Muscle layer of duodenum (tissue), 2 donors: ENCODE data around the gene KCNJ8.
"Not testable (repeated sequence)": the region's sequence is repeated elsewhere in the genome, so short reads cannot be mapped to it uniquely, and the experiment has no call there.

Source experiments
- H3K27ac ChIP-seq: one replicate; pipeline ENCODE4 v1.7.0; 2013; ENCODE audit warnings: mild to moderate bottlenecking, low read length
- H3K27me3 ChIP-seq: one replicate; pipeline ENCODE4 v1.7.0; 2013; ENCODE audit warnings: low read depth, mild to moderate bottlenecking, control low read depth, low read length
- H3K36me3 ChIP-seq, 2 donors: one replicate each; pipeline ENCODE4 v1.7.0; 2013; ENCODE audit warnings: low read length in 2 of 2, control low read depth in 1 of 2, mild to moderate bottlenecking in 1 of 2; ENCODE audit not compliant: insufficient read depth in 2 of 2, control insufficient read depth in 1 of 2
- H3K4me1 ChIP-seq, 2 donors: one replicate each; pipeline ENCODE4 v1.7.0; 2013; ENCODE audit warnings: low read length in 2 of 2, mild to moderate bottlenecking in 2 of 2, control low read depth in 1 of 2, moderate library complexity in 1 of 2; ENCODE audit not compliant: insufficient read depth in 2 of 2, control insufficient read depth in 1 of 2
- H3K4me3 ChIP-seq, 2 donors: one replicate each; pipeline ENCODE4 v1.7.0; 2013; ENCODE audit warnings: low read length in 2 of 2, low read depth in 1 of 2, mild to moderate bottlenecking in 1 of 2
- H3K9me3 ChIP-seq, 2 donors: one replicate each; pipeline ENCODE4 v1.7.0; 2013; ENCODE audit warnings: low read length in 2 of 2, control low read depth in 1 of 2, mild to moderate bottlenecking in 1 of 2; ENCODE audit not compliant: control insufficient read depth in 1 of 2
- donor health status: healthy.

Gene KCNJ8

GRCh38 chr12:21774358-21775132 lies at the start of gene KCNJ8:
Gene KCNJ8 (minus strand): TSS chr12:21774706. CDS start chr12:21773616, 1,090 bp downstream.
- H3K27ac ChIP-seq, result peak within 1 kb of the TSS; percentile 88

GRCh38 chr12:21823581-21823980 lies 49.1 kb upstream of the KCNJ8 start:
- H3K4me3 ChIP-seq, result no peak overlapping the region
- no peaks in the 10 kb centered on the region for H3K27me3 ChIP-seq
- no peak overlapping the region for H3K27ac ChIP-seq
- no peaks in the 10 kb centered on the region for H3K36me3 ChIP-seq
- peaks cover 0 to 3% of the 10 kb centered on the region in 2 donors for H3K4me1 ChIP-seq
- no peaks in the 10 kb centered on the region for H3K9me3 ChIP-seq

More at GRCh38 chr12:21774358-21775132, at the start of gene KCNJ8:
- no peaks in the 10 kb centered on the region for H3K36me3 ChIP-seq
- H3K4me1 ChIP-seq, result no peaks in the 10 kb centered on the region
- peak within 1 kb of the TSS; percentile 59 to 65 for H3K4me3 ChIP-seq
- H3K9me3 ChIP-seq, result no peaks in the 10 kb centered on the region
- H3K27me3 ChIP-seq, result no peaks in the 10 kb centered on the region

- no peaks in the 10 kb centered on the region for H3K27me3 ChIP-seq
- H3K9me3 ChIP-seq, result no peaks in the 10 kb centered on the region
- no peak overlapping the region for H3K4me3 ChIP-seq
- H3K4me1 ChIP-seq, result no peaks in the 10 kb centered on the region
- H3K27ac ChIP-seq, result no peak overlapping the region
- H3K36me3 ChIP-seq, result no peaks in the 10 kb centered on the region
Measured at GRCh38 chr12:21819678-21820077, 45.2 kb upstream of the KCNJ8 start.

- Histone ChIP-seq H3K36me3 (peaks cover 0 to under 1% of the 10 kb centered on the region in 2 donors), H3K4me1 (no peaks in the 10 kb centered on the region), H3K27ac (no peak overlapping the region), H3K4me3 (no peak overlapping the region), H3K27me3 (no peaks in the 10 kb centered on the region), H3K9me3 (no peaks in the 10 kb centered on the region)
Measured at GRCh38 chr12:21819236-21819635, 44.7 kb upstream of the KCNJ8 start.

GRCh38 chr12:21818627-21819026 lies 44.1 kb upstream of the KCNJ8 start:
- Histone ChIP-seq H3K4me1 (no peaks in the 10 kb centered on the region), H3K27me3 (no peaks in the 10 kb centered on the region), H3K9me3 (no peaks in the 10 kb centered on the region), H3K4me3 (no peak overlapping the region), H3K27ac (no peak overlapping the region), H3K36me3 (peaks cover 0 to 6% of the 10 kb centered on the region in 2 donors)

- no peak overlapping the region for H3K4me3 ChIP-seq
- no peaks in the 10 kb centered on the region for H3K9me3 ChIP-seq
- no peaks in the 10 kb centered on the region for H3K27me3 ChIP-seq
- no peaks in the 10 kb centered on the region for H3K4me1 ChIP-seq
- H3K36me3 ChIP-seq, result peaks cover 0 to 6% of the 10 kb centered on the region in 2 donors
- H3K27ac ChIP-seq, result no peak overlapping the region
Measured at GRCh38 chr12:21815306-21816062, 41.0 kb upstream of the KCNJ8 start.

- H3K27me3 ChIP-seq, result no peaks in the 10 kb centered on the region
- no peaks in the 10 kb centered on the region for H3K9me3 ChIP-seq
- H3K4me3 ChIP-seq, result no peak overlapping the region
- H3K4me1 ChIP-seq, result no peaks in the 10 kb centered on the region
- H3K27ac ChIP-seq, result no peak overlapping the region
- H3K36me3 ChIP-seq, result peaks cover 0 to 6% of the 10 kb centered on the region in 2 donors
Measured at GRCh38 chr12:21814814-21815213, 40.3 kb upstream of the KCNJ8 start.

GRCh38 chr12:21814327-21814726 lies 39.8 kb upstream of the KCNJ8 start:
- no peaks in the 10 kb centered on the region for H3K9me3 ChIP-seq
- H3K4me1 ChIP-seq, result no peaks in the 10 kb centered on the region
- no peaks in the 10 kb centered on the region for H3K27me3 ChIP-seq
- H3K36me3 ChIP-seq, result peaks cover 0 to 6% of the 10 kb centered on the region in 2 donors
- no peak overlapping the region for H3K4me3 ChIP-seq
- H3K27ac ChIP-seq, result no peak overlapping the region

GRCh38 chr12:21813751-21814150 lies 39.2 kb upstream of the KCNJ8 start:
- no peak overlapping the region for H3K4me3 ChIP-seq
- no peaks in the 10 kb centered on the region for H3K9me3 ChIP-seq
- no peaks in the 10 kb centered on the region for H3K27me3 ChIP-seq
- H3K27ac ChIP-seq, result no peak overlapping the region
- H3K4me1 ChIP-seq, result no peaks in the 10 kb centered on the region
- peaks cover 0 to 6% of the 10 kb centered on the region in 2 donors for H3K36me3 ChIP-seq

GRCh38 chr12:21813125-21813524 lies 38.6 kb upstream of the KCNJ8 start:
- Histone ChIP-seq H3K4me3 (no peak overlapping the region), H3K4me1 (no peaks in the 10 kb centered on the region), H3K27me3 (no peaks in the 10 kb centered on the region), H3K9me3 (no peaks in the 10 kb centered on the region), H3K36me3 (peaks cover 0 to 6% of the 10 kb centered on the region in 2 donors), H3K27ac (no peak overlapping the region)

- H3K36me3 ChIP-seq, H3K4me3 ChIP-seq, H3K27me3 ChIP-seq, H3K27ac ChIP-seq, H3K4me1 ChIP-seq, H3K9me3 ChIP-seq: not testable (repeated sequence)
Measured at GRCh38 chr12:21812340-21812739, 37.8 kb upstream of the KCNJ8 start.
